ENCODE results near the gene ANKRD28.

DNA sequence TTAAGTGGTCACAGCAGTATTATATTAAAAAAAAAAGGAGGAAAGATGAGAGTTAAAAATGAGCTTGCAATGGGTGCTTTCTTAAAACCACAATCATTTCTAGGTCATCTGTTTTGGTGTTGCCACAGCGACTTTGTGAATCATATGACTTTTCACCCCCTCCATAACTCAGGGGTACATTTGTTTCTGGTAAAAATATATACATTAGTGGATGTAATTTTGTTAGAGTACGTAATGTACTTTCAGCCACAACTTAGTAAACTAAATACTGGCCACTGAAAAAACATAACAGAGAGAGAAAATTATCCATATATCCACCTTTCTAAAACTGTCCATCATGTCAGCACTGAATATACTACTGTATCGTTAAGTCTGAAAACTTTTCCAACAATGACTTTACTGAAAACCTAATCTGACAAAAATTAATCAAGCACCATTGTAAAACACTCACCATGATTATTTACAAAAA lies 3.4 kb downstream of the ANKRD28 start:
- TF ChIP-seq, protein P1, sequence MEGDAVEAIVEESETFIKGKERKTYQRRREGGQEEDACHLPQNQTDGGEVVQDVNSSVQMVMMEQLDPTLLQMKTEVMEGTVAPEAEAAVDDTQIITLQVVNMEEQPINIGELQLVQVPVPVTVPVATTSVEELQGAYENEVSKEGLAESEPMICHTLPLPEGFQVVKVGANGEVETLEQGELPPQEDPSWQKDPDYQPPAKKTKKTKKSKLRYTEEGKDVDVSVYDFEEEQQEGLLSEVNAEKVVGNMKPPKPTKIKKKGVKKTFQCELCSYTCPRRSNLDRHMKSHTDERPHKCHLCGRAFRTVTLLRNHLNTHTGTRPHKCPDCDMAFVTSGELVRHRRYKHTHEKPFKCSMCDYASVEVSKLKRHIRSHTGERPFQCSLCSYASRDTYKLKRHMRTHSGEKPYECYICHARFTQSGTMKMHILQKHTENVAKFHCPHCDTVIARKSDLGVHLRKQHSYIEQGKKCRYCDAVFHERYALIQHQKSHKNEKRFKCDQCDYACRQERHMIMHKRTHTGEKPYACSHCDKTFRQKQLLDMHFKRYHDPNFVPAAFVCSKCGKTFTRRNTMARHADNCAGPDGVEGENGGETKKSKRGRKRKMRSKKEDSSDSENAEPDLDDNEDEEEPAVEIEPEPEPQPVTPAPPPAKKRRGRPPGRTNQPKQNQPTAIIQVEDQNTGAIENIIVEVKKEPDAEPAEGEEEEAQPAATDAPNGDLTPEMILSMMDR (conservative IDR thresholded peaks at IDR 0.05; ENCODE audit: low read depth in 2 of 2): no peak
- no peak for TF ChIP-seq EZH2 (IDR thresholded peaks at IDR 0.05; ENCODE audit: low read depth, unreplicated experiment)
- TF ChIP-seq REST (IDR thresholded peaks at IDR 0.05; ENCODE audit: unreplicated experiment): no peak
- no peak for TF ChIP-seq NANOG (IDR thresholded peaks at IDR 0.05; ENCODE audit: borderline replicate concordance)
- TF ChIP-seq JUNB (IDR thresholded peaks at IDR 0.05; ENCODE audit: unreplicated experiment): no peak
- no peak for TF ChIP-seq CREB1 (CRISPR knock-in tag; IDR thresholded peaks at IDR 0.05; ENCODE audit: low read depth)
- no peak for TF ChIP-seq POLR2AphosphoS5 (IDR thresholded peaks at IDR 0.05; ENCODE audit: low read depth)
- no peak for TF ChIP-seq EZH2phosphoT487 (IDR thresholded peaks at IDR 0.05; ENCODE audit: unreplicated experiment)
- TF ChIP-seq ZNF462 (CRISPR knock-in tag; IDR thresholded peaks at IDR 0.05): no peak
